Activated CD8-positive, alpha-beta T cell treated with anti-CD3 and anti-CD28 coated beads for 36 hours (primary cell): ENCODE measurements around the gene NTRK1. TPM values are rescaled to one million over a fixed set of nuclear protein-coding genes. Genes with fewer than 3 reads are reported as not detected.

Source experiments
- ATAC-seq: fragments of 200-7000 bp; cut with Tn5 transposase; one replicate; pipeline ENCODE4 v1.10.0; 2021; ENCODE audit warnings: mild to moderate bottlenecking, moderate library complexity
- CTCF ChIA-PET: fragments of 350-600 bp; sonication (Branson Sonifier 250); formaldehyde crosslinking; loops from one replicate; lab custom pipeline; 2021; ENCODE audit warnings: antibody characterized with exemption; lab: Charles Lee
- POLR2A ChIA-PET: fragments of 350-600 bp; sonication (Branson Sonifier 250); formaldehyde crosslinking; loops from one replicate; lab custom pipeline; 2021; ENCODE audit warnings: antibody characterized with exemption; lab: Charles Lee
- DNase-seq: peaks from one replicate; pipeline ENCODE4 v3.0.0-alpha.2; 2020
- H3K27ac Mint-ChIP-seq: one replicate; pipeline ENCODE4 v1.8.0; 2021; ENCODE audit warnings: mild to moderate bottlenecking, mixed read lengths
- H3K27me3 Mint-ChIP-seq: one replicate; pipeline ENCODE4 v1.8.0; 2021; ENCODE audit warnings: mixed read lengths
- H3K36me3 Mint-ChIP-seq: one replicate; pipeline ENCODE4 v1.8.0; 2021; ENCODE audit warnings: low read depth, mixed read lengths
- H3K4me1 Mint-ChIP-seq: one replicate; pipeline ENCODE4 v1.8.0; 2021; ENCODE audit warnings: low read depth, mixed read lengths
- H3K4me3 Mint-ChIP-seq: one replicate; pipeline ENCODE4 v1.8.0; 2021; ENCODE audit warnings: mild to moderate bottlenecking, moderate library complexity, mixed read lengths
- H3K9me3 Mint-ChIP-seq: one replicate; pipeline ENCODE4 v1.8.0; 2021; ENCODE audit warnings: mixed read lengths
- intact Hi-C: fragments of 100-400 bp; cut with micrococcal nuclease; formaldehyde crosslinking; loops from one replicate; pipeline ENCODE4 v1.10.0; 2022
- total RNA-seq, 2 experiments: library from RNA; stranded (reverse); gene quantifications; one replicate each; pipeline ENCODE4 v1.2.3, GENCODE V29; 2021
- TF ChIP-seq, protein P1 (sequence below): fragments of 200-600 bp; IDR thresholded peaks from one replicate; pipeline ENCODE4 v1.8.0; 2022; ENCODE audit warnings: antibody characterized with exemption, mild to moderate bottlenecking

The NTRK1 gene
- total RNA-seq, 2 experiments from 2014 or later, result 23.5 to 25.9 TPM

DNA sequence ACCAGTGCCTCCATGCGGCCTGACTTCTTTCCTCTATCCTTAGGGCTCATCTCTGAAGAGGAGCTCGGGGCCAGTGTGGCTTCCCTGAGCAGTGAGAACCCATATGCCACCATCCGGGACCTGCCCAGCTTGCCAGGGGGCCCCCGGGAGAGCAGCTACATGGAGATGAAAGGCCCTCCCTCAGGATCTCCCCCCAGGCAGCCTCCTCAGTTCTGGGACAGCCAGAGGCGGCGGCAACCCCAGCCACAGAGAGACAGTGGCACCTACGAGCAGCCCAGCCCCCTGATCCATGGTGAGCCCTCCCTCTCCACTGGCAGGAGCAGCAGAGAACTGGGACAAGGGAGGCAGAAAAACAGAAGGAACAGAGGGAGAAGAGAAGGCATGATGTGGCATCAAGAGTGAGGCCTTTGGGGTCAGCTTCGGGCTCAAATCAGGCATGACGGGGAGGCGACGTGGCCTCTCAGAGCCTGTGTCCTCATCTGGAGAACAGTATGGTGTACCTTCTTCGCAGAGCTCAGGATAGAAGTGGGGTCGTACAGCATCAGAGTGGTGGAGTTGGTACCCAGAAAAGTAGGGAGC is 53.2 kb downstream of the NTRK1 start:
- TF ChIP-seq, protein P1, sequence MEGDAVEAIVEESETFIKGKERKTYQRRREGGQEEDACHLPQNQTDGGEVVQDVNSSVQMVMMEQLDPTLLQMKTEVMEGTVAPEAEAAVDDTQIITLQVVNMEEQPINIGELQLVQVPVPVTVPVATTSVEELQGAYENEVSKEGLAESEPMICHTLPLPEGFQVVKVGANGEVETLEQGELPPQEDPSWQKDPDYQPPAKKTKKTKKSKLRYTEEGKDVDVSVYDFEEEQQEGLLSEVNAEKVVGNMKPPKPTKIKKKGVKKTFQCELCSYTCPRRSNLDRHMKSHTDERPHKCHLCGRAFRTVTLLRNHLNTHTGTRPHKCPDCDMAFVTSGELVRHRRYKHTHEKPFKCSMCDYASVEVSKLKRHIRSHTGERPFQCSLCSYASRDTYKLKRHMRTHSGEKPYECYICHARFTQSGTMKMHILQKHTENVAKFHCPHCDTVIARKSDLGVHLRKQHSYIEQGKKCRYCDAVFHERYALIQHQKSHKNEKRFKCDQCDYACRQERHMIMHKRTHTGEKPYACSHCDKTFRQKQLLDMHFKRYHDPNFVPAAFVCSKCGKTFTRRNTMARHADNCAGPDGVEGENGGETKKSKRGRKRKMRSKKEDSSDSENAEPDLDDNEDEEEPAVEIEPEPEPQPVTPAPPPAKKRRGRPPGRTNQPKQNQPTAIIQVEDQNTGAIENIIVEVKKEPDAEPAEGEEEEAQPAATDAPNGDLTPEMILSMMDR, result no peak
- no peak for DNase-seq
- no peaks in the 10 kb centered on the region for H3K9me3 Mint-ChIP-seq
- H3K27me3 Mint-ChIP-seq, result peaks cover 20% of the 10 kb centered on the region
- CTCF ChIA-PET, result interaction anchor here (1.3 to 3.9 kb wide), 4 partner anchors 8 to 75 kb away, joined by 4 to 29 read pairs (median 8); no protein-coding TSS in a partner anchor
- POLR2A ChIA-PET, result interaction anchor here (1.2 kb wide), 1 partner anchor 10 kb away, joined by 4 read pairs; no protein-coding TSS in a partner anchor
- peaks cover 3% of the 10 kb centered on the region for H3K4me1 Mint-ChIP-seq
- no peak for ATAC-seq
- H3K27ac Mint-ChIP-seq, result no peak overlapping the region
- H3K4me3 Mint-ChIP-seq, result no peak overlapping the region
- H3K36me3 Mint-ChIP-seq, result no peaks in the 10 kb centered on the region
- intact Hi-C loops, result no loop called here

GRCh38 chr1:156914440-156914856 is 53.8 kb downstream of the NTRK1 start:
- ChIA-PET POLR2A (no interaction called here), CTCF (interaction anchor here (1.3 to 3.9 kb wide), 3 partner anchors 8 to 22 kb away, joined by 4 to 29 read pairs (median 10); no protein-coding TSS in a partner anchor)
- TF ChIP-seq, protein P1, result no peak
- H3K36me3 Mint-ChIP-seq, result no peaks in the 10 kb centered on the region
- DNase-seq (no peak), ATAC-seq (no peak)
- peaks cover 3% of the 10 kb centered on the region for H3K4me1 Mint-ChIP-seq
- intact Hi-C loops, result no loop called here
- no peaks in the 10 kb centered on the region for H3K9me3 Mint-ChIP-seq
- no peak overlapping the region for H3K4me3 Mint-ChIP-seq
- no peak overlapping the region for H3K27ac Mint-ChIP-seq
- H3K27me3 Mint-ChIP-seq, result peaks cover 23% of the 10 kb centered on the region

DNA sequence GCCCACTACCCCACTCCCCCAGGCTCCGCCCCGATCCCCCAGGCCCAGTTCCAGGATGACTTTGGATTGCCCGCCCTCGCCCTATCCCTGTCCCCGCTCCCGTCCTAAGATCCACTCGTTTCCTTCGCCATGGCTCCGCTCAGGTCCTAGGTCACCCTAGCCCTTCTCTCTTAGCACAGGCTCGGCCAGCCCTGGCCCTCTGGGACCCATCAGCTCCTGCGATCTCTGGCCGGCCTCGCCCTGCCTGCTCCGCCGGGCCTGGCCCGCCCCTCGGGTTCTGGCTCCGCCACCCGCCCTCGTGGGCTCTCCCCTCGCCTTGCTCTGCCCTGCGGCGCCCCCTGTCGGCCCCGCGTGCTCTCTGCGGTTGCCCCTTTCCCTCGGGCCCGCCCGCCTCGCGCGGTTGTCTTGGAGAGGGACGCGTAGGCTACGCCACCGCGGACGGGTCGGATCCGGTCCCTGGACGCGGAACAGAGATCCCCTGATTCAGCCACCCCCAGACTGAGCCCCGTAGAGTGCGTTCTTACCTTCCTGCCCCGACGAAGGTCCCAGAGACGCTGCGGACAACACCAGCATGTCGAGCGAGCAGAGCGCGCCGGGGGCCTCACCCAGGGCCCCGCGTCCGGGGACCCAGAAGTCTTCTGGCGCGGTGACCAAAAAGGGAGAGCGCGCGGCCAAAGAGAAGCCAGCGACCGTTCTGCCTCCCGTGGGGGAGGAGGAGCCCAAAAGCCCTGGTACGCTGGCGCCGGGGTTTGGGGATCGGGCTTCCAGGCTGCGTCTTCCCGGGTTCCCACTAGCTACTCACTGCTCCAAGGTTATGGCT is 59.8 kb downstream of the NTRK1 start, which contains the start of gene LRRC71:
Gene LRRC71 (plus strand): TSS at position 400 of the 820 bp plus-strand sequence. CDS start 172 bp downstream, at position 572.
- Mint-ChIP-seq H3K27me3 (peaks cover 72% of the 10 kb centered on the region), H3K4me1 (peaks cover 15% of the 10 kb centered on the region), H3K4me3 (peak within 1 kb of the TSS; percentile 7), H3K27ac (no peak within 1 kb of the TSS), H3K9me3 (no peaks in the 10 kb centered on the region), H3K36me3 (no peaks in the 10 kb centered on the region)
- ATAC-seq (peak; percentile 94), DNase-seq (peak; percentile 79)
- CTCF ChIA-PET, result interaction anchor here (0.6 to 2.3 kb wide), 8 partner anchors 12 to 699 kb away, joined by 3 to 8 read pairs (median 4); no protein-coding TSS in a partner anchor
- intact Hi-C loops, result no loop called here
- POLR2A ChIA-PET, result no interaction called here
- TF ChIP-seq, protein P1, result peak; percentile 85

DNA sequence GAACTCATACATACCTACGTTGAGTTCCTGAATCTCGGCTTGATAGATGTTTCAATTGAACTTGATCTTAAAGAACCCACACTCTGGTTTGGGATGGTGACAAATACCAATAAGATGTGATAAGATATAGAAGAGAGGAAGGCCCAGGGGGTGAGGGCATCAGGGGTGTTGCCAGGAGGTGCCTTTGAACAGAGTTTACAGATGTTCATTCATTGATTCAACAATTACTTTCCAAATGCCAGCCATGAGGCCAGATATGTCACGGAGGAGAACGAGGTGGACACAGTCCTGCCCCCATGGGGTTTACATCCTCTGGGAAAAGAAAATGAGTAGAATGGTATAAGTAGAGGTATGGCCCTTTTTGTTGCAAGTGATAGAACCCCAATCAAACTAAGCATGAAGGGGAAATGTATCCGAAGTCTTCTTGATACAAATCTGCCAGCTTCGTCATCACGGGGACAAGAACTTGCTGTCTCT is 60.4 kb downstream of the NTRK1 start:
- TF ChIP-seq, protein P1, result no peak
- Mint-ChIP-seq H3K4me1 (peaks cover 20% of the 10 kb centered on the region), H3K36me3 (no peaks in the 10 kb centered on the region), H3K27me3 (peaks cover 76% of the 10 kb centered on the region), H3K4me3 (no peak overlapping the region), H3K9me3 (no peaks in the 10 kb centered on the region), H3K27ac (no peak overlapping the region)
- ATAC-seq (no peak), DNase-seq (no peak)
- POLR2A ChIA-PET, result no interaction called here
- intact Hi-C loops, result no loop called here
- CTCF ChIA-PET, result interaction anchor here (1.1 to 2.3 kb wide), 3 partner anchors 21 to 195 kb away, joined by 5 to 8 read pairs (median 5); no protein-coding TSS in a partner anchor
